AG20443 (cell line): ENCODE data around the gene STAMBPL1.
"Not testable (repeated sequence)": the region's sequence is repeated elsewhere in the genome, so short reads cannot be mapped to it uniquely, and the experiment has no call there.

ENCODE experiments used
- DNase-seq: peaks from one replicate; pipeline ENCODE4 v3.0.0; 2012; ENCODE audit warnings: low spot score, mixed read lengths

The STAMBPL1 gene

GRCh38 chr10:88879534-88880281 lies at the start of gene STAMBPL1:
TSS of gene STAMBPL1 (plus strand) at chr10:88880245. CDS start at chr10:88901709, 21,464 bp downstream.
- peak; percentile 7 for DNase-seq

GRCh38 chr10:88830643-88831268 lies 49.3 kb upstream of the STAMBPL1 start:
- DNase-seq, result no peak

- DNase-seq, result no peak
Observed at GRCh38 chr10:88831709-88832108, 48.3 kb upstream of the STAMBPL1 start.

- no peak for DNase-seq
Observed at GRCh38 chr10:88832376-88832775, 47.7 kb upstream of the STAMBPL1 start.

GRCh38 chr10:88833156-88833555 lies 46.9 kb upstream of the STAMBPL1 start:
- no peak for DNase-seq

- DNase-seq, result no peak
Observed at GRCh38 chr10:88833723-88834122, 46.3 kb upstream of the STAMBPL1 start.

- peak; percentile 84 for DNase-seq
Observed at GRCh38 chr10:88835096-88835909, 44.7 kb upstream of the STAMBPL1 start.

GRCh38 chr10:88835910-88836221 lies 44.2 kb upstream of the STAMBPL1 start:
- DNase-seq, result no peak

- not testable (repeated sequence) for DNase-seq
Observed at GRCh38 chr10:88837632-88838031, 42.4 kb upstream of the STAMBPL1 start.

- DNase-seq, result no peak
Observed at GRCh38 chr10:88838766-88839350, 41.2 kb upstream of the STAMBPL1 start.

- DNase-seq, result no peak
Observed at GRCh38 chr10:88840104-88840503, 39.9 kb upstream of the STAMBPL1 start.

GRCh38 chr10:88840881-88841280 lies 39.2 kb upstream of the STAMBPL1 start:
- no peak for DNase-seq

- no peak for DNase-seq
Observed at GRCh38 chr10:88841316-88842111, 38.5 kb upstream of the STAMBPL1 start.

- no peak for DNase-seq
Observed at GRCh38 chr10:88843171-88843570, 36.9 kb upstream of the STAMBPL1 start.

- DNase-seq, result peak; percentile 42
Observed at GRCh38 chr10:88848499-88848898, 31.5 kb upstream of the STAMBPL1 start.

- peak; percentile 30 for DNase-seq
Observed at GRCh38 chr10:88849234-88849633, 30.8 kb upstream of the STAMBPL1 start.

GRCh38 chr10:88850712-88851111 lies 29.3 kb upstream of the STAMBPL1 start:
- DNase-seq, result no peak

- peak; percentile 21 for DNase-seq
Observed at GRCh38 chr10:88851706-88852105, 28.3 kb upstream of the STAMBPL1 start, which contains the start of gene ANKRD22. TSS of gene ANKRD22 (minus strand) at chr10:88851844. CDS start at chr10:88851607, 237 bp downstream.

- no peak for DNase-seq
Observed at GRCh38 chr10:88852327-88852726, 27.7 kb upstream of the STAMBPL1 start.

- DNase-seq, result no peak
Observed at GRCh38 chr10:88853155-88853881, 26.7 kb upstream of the STAMBPL1 start.

GRCh38 chr10:88854684-88855083 lies 25.4 kb upstream of the STAMBPL1 start:
- DNase-seq, result no peak
